GM12874 (cell line): ENCODE results near the gene CD63.

ENCODE experiments used
- CTCF ChIP-seq: IDR thresholded peaks from 2 replicates; pipeline ENCODE4 v1.5.1; 2011; ENCODE audit warnings: low read depth, mild to moderate bottlenecking, control low read depth, low read length, moderate library complexity; ENCODE audit not compliant: insufficient read depth

The CD63 gene

GRCh38 chr12:55686366-55687010, 42.3 kb downstream of the CD63 start:
- TF ChIP-seq CTCF = no peak

GRCh38 chr12:55685671-55686070, 43.1 kb downstream of the CD63 start:
- no peak for TF ChIP-seq CTCF

- no peak for TF ChIP-seq CTCF
Observed at GRCh38 chr12:55684761-55685370, 43.9 kb downstream of the CD63 start.

- no peak for TF ChIP-seq CTCF
Observed at GRCh38 chr12:55683676-55684075, 45.1 kb downstream of the CD63 start.

- no peak for TF ChIP-seq CTCF
Observed at GRCh38 chr12:55682087-55682796, 46.6 kb downstream of the CD63 start.

GRCh38 chr12:55681142-55682077, 47.4 kb downstream of the CD63 start:
- TF ChIP-seq CTCF = peak; percentile 16; the same call in 1 of the 2 replicates

- no peak for TF ChIP-seq CTCF
Observed at GRCh38 chr12:55679691-55680090, 49.1 kb downstream of the CD63 start.
